ENCODE measurements around the gene C5orf52. TPM values are rescaled to one million over a fixed set of nuclear protein-coding genes. Genes with fewer than 3 reads are reported as not detected.
A peak's percentile ranks its signal among the peaks of the same experiment; 100 is the strongest.

Gene C5orf52
- total RNA-seq (not detected in 2 replicates), polyA plus RNA-seq (not detected in 2 replicates), polyA minus RNA-seq (not detected in 2 replicates), Bru-seq, nascent RNA (percentile 5 among the genes with signal in this experiment), BruChase-seq, experiment 1, labeled RNA remaining after a 6-hour chase (not detected), BruChase-seq, experiment 2, labeled RNA remaining after a 2-hour chase (not detected)
- not detected in 2 replicates for polyA plus RNA-seq (2011; cell fraction: cytosol; rRNA removed)
- polyA plus RNA-seq (2011; cell fraction: nucleus; rRNA removed): not detected in 2 replicates
- not detected in 2 replicates for polyA plus RNA-seq (2012)
- not detected for polyA minus RNA-seq (2011; cell fraction: cytosol; rRNA and poly(A)+ RNA removed)
- polyA minus RNA-seq (2011; cell fraction: nucleus; rRNA and poly(A)+ RNA removed): not detected in 2 replicates
- long read RNA-seq: 0 reads

DNA sequence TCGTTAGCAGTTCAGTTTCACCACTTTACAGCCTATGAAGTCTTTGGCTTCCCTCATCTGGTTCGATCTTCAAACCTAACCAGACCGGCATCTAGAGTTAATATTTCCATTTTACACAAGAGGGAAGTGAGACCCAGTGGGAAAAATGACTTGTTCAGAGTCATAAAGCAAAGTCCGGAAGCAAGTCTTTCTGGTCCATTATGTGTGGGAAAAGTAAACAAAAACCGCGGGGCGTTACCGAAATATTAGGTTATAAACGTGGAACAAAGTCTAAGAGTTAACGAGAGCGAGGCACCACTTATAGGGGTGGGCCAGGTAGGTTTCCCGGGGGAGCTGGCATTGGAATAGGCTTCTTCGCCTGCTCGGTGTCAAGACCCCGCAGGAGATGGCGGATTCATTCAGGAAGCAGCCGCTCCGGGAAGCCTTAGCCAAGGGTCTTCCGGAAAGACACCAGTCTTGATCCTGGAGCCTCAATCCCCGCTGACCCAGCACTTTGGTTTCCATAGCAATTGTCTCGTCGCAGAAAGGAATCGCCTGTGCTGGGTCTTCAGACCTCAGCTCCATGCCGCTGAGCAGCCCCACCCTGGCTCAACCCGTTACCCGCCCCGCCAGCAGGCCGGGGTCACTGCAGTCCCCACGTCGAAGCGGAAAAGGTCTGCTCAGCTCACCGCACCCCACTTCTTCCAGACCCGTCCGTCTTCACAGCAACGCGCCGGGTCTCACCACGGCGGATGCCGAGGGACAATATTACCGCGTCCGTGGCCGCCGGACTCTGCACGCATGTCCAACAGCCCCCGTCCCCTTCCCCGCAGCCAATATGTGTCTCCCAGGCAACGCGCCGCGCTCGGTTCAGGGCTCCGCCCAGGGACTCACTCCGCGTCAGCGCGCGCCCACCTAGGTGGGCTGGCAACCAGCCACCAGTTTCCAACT, at the start of gene C5orf52:
TSS of gene C5orf52 (plus strand) at position 872 of the 930 bp plus-strand sequence. CDS start 82 bp downstream, outside the sequence.
- dilution Hi-C loops (cut with MboI; ENCODE audit: extremely low pct_ligation_motif_present, low sequenced_read_pairs) (no loop called here), intact Hi-C loops (cut with micrococcal nuclease) (loop anchor here (1.0 to 5.0 kb wide), 3 partner anchors 47 to 159 kb away; partner anchors contain the start of gene LSM11)
- no TSS peak for BruUV-seq (replicated peaks)
- Histone ChIP-seq H3K27ac (ENCODE audit: insufficient read depth, low read depth, low read length) (no peak within 1 kb of the TSS), H2AFZ (ENCODE audit: low read depth, low read length) (peak within 1 kb of the TSS; percentile 99), H3K4me2 (ENCODE audit: insufficient read depth, low read length) (peak within 1 kb of the TSS; percentile 86), H3K9ac (replicated peaks; ENCODE audit: extremely low read depth, insufficient read depth, low read length) (no peak within 1 kb of the TSS), H3K4me3 (replicated peaks in 1 of 3; ENCODE audit: insufficient read depth in 1 of 3, low read depth in 1 of 3, low read length in 3 of 3) (peak within 1 kb of the TSS; percentile 41 to 63 (median 47)), H3K36me3 (ENCODE audit: control insufficient read depth in 2 of 2, extremely low read depth in 1 of 2, insufficient read depth in 2 of 2, low read length in 2 of 2) (no peaks in the 10 kb centered on the region), H3K4me1 (ENCODE audit: control insufficient read depth, extremely low read depth, insufficient read depth, low read length) (peaks cover 13% of the 10 kb centered on the region), H3K9me1 (replicated peaks; ENCODE audit: control insufficient read depth, extremely low read depth, insufficient read depth, low read length) (no peaks in the 10 kb centered on the region), H3K79me2 (ENCODE audit: control insufficient read depth, insufficient read depth, low read length) (no peaks in the 10 kb centered on the region), H3K27me3 (ENCODE audit: control insufficient read depth in 2 of 2, insufficient read depth in 2 of 2, low read length in 2 of 2) (peaks cover 7% of the 10 kb centered on the region in 2 experiments), H4K20me1 (replicated peaks; ENCODE audit: control insufficient read depth, extremely low read depth, insufficient read depth, low read length) (no peaks in the 10 kb centered on the region), H3K9me3 (replicated peaks; ENCODE audit: control insufficient read depth, insufficient read depth, low read length) (no peaks in the 10 kb centered on the region)
- peak; percentile 54 for DNase-seq (ENCODE audit: low read depth, low spot score)
- POLR2A ChIA-PET: no interaction called here
- peak; percentile 81 for FAIRE-seq
- CTCF ChIA-PET: interaction anchor here (1.3 kb wide), 1 partner anchor 9 kb away, joined by 3 read pairs; no protein-coding TSS in a partner anchor
- TF ChIP-seq GATA2 (IDR thresholded peaks at IDR 0.05; ENCODE audit: insufficient read depth, insufficient read length, low read depth, low read length): no peak
- TF ChIP-seq EZH2 (IDR thresholded peaks at IDR 0.05; ENCODE audit: borderline replicate concordance, low read depth, low read length, severe bottlenecking): peak; percentile 58

DNA sequence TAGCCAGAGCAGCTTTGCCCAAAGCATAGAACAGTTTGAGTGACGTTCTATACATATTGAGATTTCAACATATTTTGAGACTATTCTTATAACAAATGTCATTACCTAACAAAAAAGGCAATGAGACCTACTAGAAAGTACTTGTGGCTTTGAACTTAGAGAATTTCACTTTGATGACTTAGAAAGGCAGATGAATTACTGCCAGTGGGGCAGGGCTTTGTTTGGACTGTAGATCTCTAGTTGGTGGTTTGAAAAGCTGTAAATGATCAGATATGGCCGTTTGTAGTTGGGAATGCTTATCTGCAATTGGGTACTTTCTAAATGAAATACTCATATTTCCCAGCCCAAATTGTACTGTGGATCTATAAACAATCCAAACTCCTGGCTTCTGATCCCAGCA, 47.2 kb upstream of the C5orf52 start:
- dilution Hi-C loops (cut with MboI; ENCODE audit: extremely low pct_ligation_motif_present, low sequenced_read_pairs): no loop called here
- POLR2A ChIA-PET: no interaction called here
- H2AFZ ChIP-seq (ENCODE audit: low read depth, low read length): no peak overlapping the region

More for the DNA sequence above, 47.2 kb upstream of the C5orf52 start:
- H3K4me1 ChIP-seq (ENCODE audit: control insufficient read depth, extremely low read depth, insufficient read depth, low read length): no peaks in the 10 kb centered on the region
- CTCF ChIA-PET: no interaction called here
- no peak overlapping the region for H3K27ac ChIP-seq (ENCODE audit: insufficient read depth, low read depth, low read length)
- no peaks in the 10 kb centered on the region for H3K9me1 ChIP-seq (replicated peaks; ENCODE audit: control insufficient read depth, extremely low read depth, insufficient read depth, low read length)
- no TSS peak for BruUV-seq (replicated peaks)
- H3K27me3 ChIP-seq (ENCODE audit: control insufficient read depth in 2 of 2, insufficient read depth in 2 of 2, low read length in 2 of 2): no peaks in the 10 kb centered on the region
- H3K36me3 ChIP-seq (ENCODE audit: control insufficient read depth in 2 of 2, extremely low read depth in 1 of 2, insufficient read depth in 2 of 2, low read length in 2 of 2): no peaks in the 10 kb centered on the region
- no peak for FAIRE-seq
- no peak overlapping the region for H3K4me3 ChIP-seq (replicated peaks in 1 of 3; ENCODE audit: insufficient read depth in 1 of 3, low read depth in 1 of 3, low read length in 3 of 3)
- H3K9ac ChIP-seq (replicated peaks; ENCODE audit: extremely low read depth, insufficient read depth, low read length): no peak overlapping the region
- no peaks in the 10 kb centered on the region for H4K20me1 ChIP-seq (replicated peaks; ENCODE audit: control insufficient read depth, extremely low read depth, insufficient read depth, low read length)
- TF ChIP-seq JUN (IDR thresholded peaks at IDR 0.05; ENCODE audit: borderline replicate concordance, insufficient read depth, insufficient read length, low read depth): no peak
- TF ChIP-seq MYC (IDR thresholded peaks at IDR 0.05; ENCODE audit: low read depth, low read length): no peak
- TF ChIP-seq, protein P1, sequence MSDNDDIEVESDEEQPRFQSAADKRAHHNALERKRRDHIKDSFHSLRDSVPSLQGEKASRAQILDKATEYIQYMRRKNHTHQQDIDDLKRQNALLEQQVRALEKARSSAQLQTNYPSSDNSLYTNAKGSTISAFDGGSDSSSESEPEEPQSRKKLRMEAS (IDR thresholded peaks at IDR 0.05; ENCODE audit: insufficient read depth, insufficient read length): no peak
- TF ChIP-seq, protein P2, sequence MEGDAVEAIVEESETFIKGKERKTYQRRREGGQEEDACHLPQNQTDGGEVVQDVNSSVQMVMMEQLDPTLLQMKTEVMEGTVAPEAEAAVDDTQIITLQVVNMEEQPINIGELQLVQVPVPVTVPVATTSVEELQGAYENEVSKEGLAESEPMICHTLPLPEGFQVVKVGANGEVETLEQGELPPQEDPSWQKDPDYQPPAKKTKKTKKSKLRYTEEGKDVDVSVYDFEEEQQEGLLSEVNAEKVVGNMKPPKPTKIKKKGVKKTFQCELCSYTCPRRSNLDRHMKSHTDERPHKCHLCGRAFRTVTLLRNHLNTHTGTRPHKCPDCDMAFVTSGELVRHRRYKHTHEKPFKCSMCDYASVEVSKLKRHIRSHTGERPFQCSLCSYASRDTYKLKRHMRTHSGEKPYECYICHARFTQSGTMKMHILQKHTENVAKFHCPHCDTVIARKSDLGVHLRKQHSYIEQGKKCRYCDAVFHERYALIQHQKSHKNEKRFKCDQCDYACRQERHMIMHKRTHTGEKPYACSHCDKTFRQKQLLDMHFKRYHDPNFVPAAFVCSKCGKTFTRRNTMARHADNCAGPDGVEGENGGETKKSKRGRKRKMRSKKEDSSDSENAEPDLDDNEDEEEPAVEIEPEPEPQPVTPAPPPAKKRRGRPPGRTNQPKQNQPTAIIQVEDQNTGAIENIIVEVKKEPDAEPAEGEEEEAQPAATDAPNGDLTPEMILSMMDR (IDR thresholded peaks at IDR 0.05; ENCODE audit: extremely low read depth in 1 of 2, insufficient read depth in 1 of 2, low read depth in 1 of 2, low read length in 2 of 2): no peak
- no peak for TF ChIP-seq POLR2AphosphoS5 (IDR thresholded peaks at IDR 0.05; ENCODE audit: insufficient read depth, low read depth, low read length)
- no peak for TF ChIP-seq GATA2 (IDR thresholded peaks at IDR 0.05; ENCODE audit: insufficient read depth, insufficient read length, low read depth, low read length)
- H3K4me2 ChIP-seq (ENCODE audit: insufficient read depth, low read length): no peak overlapping the region
- DNase-seq (ENCODE audit: low read depth, low spot score): no peak
- H3K79me2 ChIP-seq (ENCODE audit: control insufficient read depth, insufficient read depth, low read length): no peaks in the 10 kb centered on the region
- intact Hi-C loops (cut with micrococcal nuclease): no loop called here
- H3K9me3 ChIP-seq (replicated peaks; ENCODE audit: control insufficient read depth, insufficient read depth, low read length): no peaks in the 10 kb centered on the region
